K562 (cell line): Measurements from ENCODE around the gene BHLHE40. TPM values are rescaled to one million over a fixed set of nuclear protein-coding genes. Genes with fewer than 3 reads are reported as not detected.

Experiments used
- CBFA2T2 ChIP-seq: fragments of 450-650 bp; conservative IDR thresholded peaks from 2 replicates; pipeline ENCODE4 v1.6.1; 2017; ENCODE audit warnings: mild to moderate bottlenecking
- CREBBP ChIP-seq: IDR thresholded peaks from one replicate; pipeline ENCODE4 v1.6.1; 2012; ENCODE audit warnings: low read depth, mild to moderate bottlenecking, control low read depth, inconsistent platforms, low read length
- DIDO1 ChIP-seq: fragments of 450-650 bp; IDR thresholded peaks from 2 replicates; pipeline ENCODE4 v1.6.1; 2016; ENCODE audit warnings: low read depth, missing biosample characterization, missing genetic modification characterization
- HDAC1 ChIP-seq, 2 experiments: fragments of 450-650 bp; IDR thresholded peaks; 2 replicates each; pipeline ENCODE4 v1.6.1; 2016 to 2017; ENCODE audit warnings: inconsistent platforms in 1 of 2, mild to moderate bottlenecking in 1 of 2, moderate library complexity in 1 of 2
- JUND ChIP-seq, 2 experiments: IDR thresholded peaks; 2 replicates in 1 of 2; 3 replicates in 1 of 2; pipeline ENCODE4 v1.6.1; 2011; ENCODE audit warnings: borderline replicate concordance in 2 of 2, low read depth in 2 of 2, low read length in 2 of 2, improper control_type of control experiment in 1 of 2, missing biosample characterization in 1 of 2, missing genetic modification characterization in 1 of 2, missing genetic modification reagents in 1 of 2
- L3MBTL2 ChIP-seq: fragments of 450-650 bp; IDR thresholded peaks from 2 replicates; pipeline ENCODE4 v1.6.1; 2016; ENCODE audit warnings: mild to moderate bottlenecking, moderate library complexity
- NFE2 ChIP-seq: IDR thresholded peaks from 2 replicates; pipeline ENCODE4 v1.6.1; 2014; ENCODE audit warnings: antibody characterized with exemption, low read depth
- SMAD4 ChIP-seq: fragments of 250-450 bp; sonication (Bioruptor Pico); conservative IDR thresholded peaks from 2 replicates; pipeline ENCODE4 v1.8.0; 2021; ENCODE audit warnings: inconsistent platforms, mild to moderate bottlenecking, moderate library complexity
- SMARCB1 ChIP-seq: IDR thresholded peaks from 2 replicates; pipeline ENCODE4 v1.6.1; 2011; ENCODE audit warnings: improper control_type of control experiment, low read depth; ENCODE audit not compliant: insufficient read length
- SNRNP70 ChIP-seq: fragments of 200-400 bp; formaldehyde crosslinking; optimal IDR thresholded peaks from 2 replicates; pipeline ENCODE3; 2017; ENCODE audit warnings: low read depth, low read length
- ZNF146 ChIP-seq: IDR thresholded peaks from one replicate; pipeline ENCODE4 v1.6.1; 2018; ENCODE audit warnings: missing compliant biosample characterization; ENCODE audit not compliant: unreplicated experiment
- ZNF408 ChIP-seq: fragments of 250-450 bp; sonication (Bioruptor Pico); IDR thresholded peaks from 2 replicates; pipeline ENCODE4 v1.4.0; 2020; ENCODE audit warnings: low read depth, mild to moderate bottlenecking, moderate library complexity
- ZNF561 ChIP-seq: fragments of 450-650 bp; formaldehyde crosslinking; conservative IDR thresholded peaks from 2 replicates; pipeline ENCODE4 v1.4.0; 2020; ENCODE audit warnings: mild to moderate bottlenecking, moderate library complexity
- ZNF707 ChIP-seq: fragments of 250-450 bp; sonication (Bioruptor Pico); conservative IDR thresholded peaks from 2 replicates; pipeline ENCODE4 v1.8.0; 2022; ENCODE audit warnings: inconsistent platforms, mild to moderate bottlenecking, moderate library complexity
- polyA plus RNA-seq, 8 experiments: library from polyadenylated mRNA; depleted of rRNA in 4 of 8; stranded (reverse) in 5 of 8; unstranded in 3 of 8; fragments of >200 nt; fragmentation: Nextera tagmentation in 2 of 8; fragmentation: Illumina TruSeq in 1 of 8; extraction: Ambion mirVana in 2 of 8; extraction: Trizol in 1 of 8; gene quantifications; 2 replicates each; pipeline versions ENCODE4 v1.2.1 to v1.2.3, GENCODE V29; 2011 to 2014; ENCODE audit warnings: inconsistent platforms in 1 of 8, missing spikeins in 1 of 8
- total RNA-seq, 7 experiments: library from RNA; depleted of rRNA in 6 of 7; stranded (reverse); fragments of >200 nt in 6 of 7; fragmentation: Illumina TruSeq in 2 of 7; extraction: Trizol in 2 of 7; gene quantifications; 2 replicates each; pipeline versions ENCODE4 v1.2.1 to v1.2.3, GENCODE V29; 2011 to 2021; ENCODE audit warnings: low replicate concordance in 1 of 7
- TF ChIP-seq, protein P1 (sequence below): fragments of 450-650 bp; IDR thresholded peaks from 2 replicates; pipeline ENCODE4 v1.6.1; 2017; ENCODE audit warnings: mild to moderate bottlenecking, moderate library complexity
- TF ChIP-seq, protein P2 (sequence below), 2 experiments: fragments of 450-650 bp; IDR thresholded peaks; 2 replicates each; pipeline ENCODE4 v1.6.1; 2016; ENCODE audit warnings: mild to moderate bottlenecking in 2 of 2, borderline replicate concordance in 1 of 2, low read depth in 1 of 2, moderate library complexity in 1 of 2

BHLHE40 gene
- total and polyA plus RNA-seq, 9 of the 15 experiments (the other 6 are each of a cell fraction or from before 2014, with no cell fraction given): 12.0 to 83.9 (median 31.4) TPM

- TF ChIP-seq ZNF146 (CRISPR knock-in tag) (no peak), HDAC1 (IDR thresholded peaks at IDR 0.05) (no peak), JUND (IDR thresholded peaks at IDR 0.05; ENCODE audit: borderline replicate concordance, low read depth, low read length) (peak; percentile 43; the same call in 1 of the 2 replicates), JUND (tag; IDR thresholded peaks at IDR 0.05; ENCODE audit: borderline replicate concordance, low read depth, low read length) (no peak), SMARCB1 (no peak), ZNF561 (CRISPR knock-in tag) (no peak), SMAD4 (peak; percentile 87), DIDO1 (tag) (no peak), L3MBTL2 (peak; percentile 17; the same call in 1 of the 2 replicates), SNRNP70 (no peak), ZNF707 (no peak), NFE2 (no peak), ZNF408 (CRISPR knock-in tag) (no peak), CREBBP (no peak), CBFA2T2 (no peak)
- TF ChIP-seq, protein P1, sequence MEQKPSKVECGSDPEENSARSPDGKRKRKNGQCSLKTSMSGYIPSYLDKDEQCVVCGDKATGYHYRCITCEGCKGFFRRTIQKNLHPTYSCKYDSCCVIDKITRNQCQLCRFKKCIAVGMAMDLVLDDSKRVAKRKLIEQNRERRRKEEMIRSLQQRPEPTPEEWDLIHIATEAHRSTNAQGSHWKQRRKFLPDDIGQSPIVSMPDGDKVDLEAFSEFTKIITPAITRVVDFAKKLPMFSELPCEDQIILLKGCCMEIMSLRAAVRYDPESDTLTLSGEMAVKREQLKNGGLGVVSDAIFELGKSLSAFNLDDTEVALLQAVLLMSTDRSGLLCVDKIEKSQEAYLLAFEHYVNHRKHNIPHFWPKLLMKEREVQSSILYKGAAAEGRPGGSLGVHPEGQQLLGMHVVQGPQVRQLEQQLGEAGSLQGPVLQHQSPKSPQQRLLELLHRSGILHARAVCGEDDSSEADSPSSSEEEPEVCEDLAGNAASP: no peak
- TF ChIP-seq, protein P2, sequence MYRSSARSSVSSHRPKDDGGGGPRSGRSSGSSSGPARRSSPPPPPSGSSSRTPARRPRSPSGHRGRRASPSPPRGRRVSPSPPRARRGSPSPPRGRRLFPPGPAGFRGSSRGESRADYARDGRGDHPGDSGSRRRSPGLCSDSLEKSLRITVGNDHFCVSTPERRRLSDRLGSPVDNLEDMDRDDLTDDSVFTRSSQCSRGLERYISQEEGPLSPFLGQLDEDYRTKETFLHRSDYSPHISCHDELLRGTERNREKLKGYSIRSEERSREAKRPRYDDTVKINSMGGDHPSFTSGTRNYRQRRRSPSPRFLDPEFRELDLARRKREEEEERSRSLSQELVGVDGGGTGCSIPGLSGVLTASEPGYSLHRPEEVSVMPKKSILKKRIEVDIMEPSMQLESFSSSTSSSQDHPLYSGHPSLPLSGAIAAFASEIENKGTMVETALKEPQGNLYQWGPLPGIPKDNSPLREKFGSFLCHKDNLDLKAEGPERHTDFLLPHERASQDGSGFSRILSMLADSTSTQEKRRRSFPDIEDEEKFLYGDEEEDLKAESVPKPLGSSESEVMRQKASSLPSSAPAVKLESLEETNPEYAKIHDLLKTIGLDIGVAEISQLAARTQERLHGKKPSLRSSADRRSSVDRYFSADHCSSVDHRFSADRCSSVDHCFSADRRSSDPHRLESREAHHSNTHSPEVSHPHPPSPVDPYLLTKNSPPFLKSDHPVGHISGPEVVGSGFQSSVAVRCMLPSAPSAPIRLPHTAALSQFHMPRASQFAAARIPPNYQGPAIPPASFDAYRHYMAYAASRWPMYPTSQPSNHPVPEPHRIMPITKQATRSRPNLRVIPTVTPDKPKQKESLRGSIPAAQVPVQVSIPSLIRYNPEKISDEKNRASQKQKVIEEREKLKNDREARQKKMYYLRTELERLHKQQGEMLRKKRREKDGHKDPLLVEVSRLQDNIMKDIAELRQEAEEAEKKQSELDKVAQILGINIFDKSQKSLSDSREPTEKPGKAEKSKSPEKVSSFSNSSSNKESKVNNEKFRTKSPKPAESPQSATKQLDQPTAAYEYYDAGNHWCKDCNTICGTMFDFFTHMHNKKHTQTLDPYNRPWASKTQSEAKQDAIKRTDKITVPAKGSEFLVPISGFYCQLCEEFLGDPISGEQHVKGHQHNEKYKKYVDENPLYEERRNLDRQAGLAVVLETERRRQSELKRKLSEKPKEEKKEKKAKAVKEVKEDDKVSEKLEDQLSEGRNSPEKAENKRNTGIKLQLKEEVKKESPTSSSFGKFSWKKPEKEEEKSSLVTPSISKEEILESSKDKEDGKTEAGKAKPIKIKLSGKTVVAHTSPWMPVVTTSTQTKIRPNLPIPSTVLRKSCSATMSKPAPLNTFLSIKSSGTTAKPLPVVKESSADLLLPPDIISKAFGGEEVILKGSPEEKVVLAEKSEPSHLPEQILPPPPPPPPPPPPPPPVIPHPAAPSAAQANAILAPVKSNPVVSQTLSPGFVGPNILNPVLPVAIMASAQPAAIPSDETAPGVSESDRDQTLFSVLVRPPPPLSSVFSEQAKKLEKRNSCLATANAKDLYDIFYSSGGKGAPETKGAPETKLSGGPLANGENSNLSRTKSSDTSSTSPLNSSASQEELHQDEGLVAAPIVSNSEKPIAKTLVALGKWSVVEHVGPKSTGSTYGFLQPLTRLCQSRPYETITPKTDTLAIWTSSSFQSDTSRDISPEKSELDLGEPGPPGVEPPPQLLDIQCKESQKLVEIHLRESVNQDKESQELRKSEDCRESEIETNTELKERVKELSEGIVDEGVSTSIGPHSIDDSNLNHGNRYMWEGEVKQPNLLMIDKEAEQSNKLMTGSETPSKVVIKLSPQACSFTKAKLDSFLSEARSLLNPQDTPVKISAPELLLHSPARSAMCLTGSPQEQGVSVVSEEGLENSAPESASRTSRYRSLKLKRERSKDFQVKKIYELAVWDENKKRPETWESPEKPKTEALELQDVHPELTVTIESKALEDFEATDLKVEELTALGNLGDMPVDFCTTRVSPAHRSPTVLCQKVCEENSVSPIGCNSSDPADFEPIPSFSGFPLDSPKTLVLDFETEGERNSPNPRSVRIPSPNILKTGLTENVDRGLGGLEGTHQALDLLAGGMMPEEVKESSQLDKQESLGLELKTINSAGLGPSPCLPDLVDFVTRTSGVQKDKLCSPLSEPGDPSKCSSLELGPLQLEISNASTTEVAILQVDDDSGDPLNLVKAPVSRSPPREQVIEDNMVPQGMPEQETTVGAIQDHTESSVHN (IDR thresholded peaks at IDR 0.05; ENCODE audit: borderline replicate concordance in 1 of 2, low read depth in 1 of 2): no peak
Observed at GRCh38 chr3:5017925-5018531, 38.8 kb downstream of the BHLHE40 start (continued).
